Neural crest cell (in vitro differentiated cells): Measurements from ENCODE around the gene OPHN1. TPM values are rescaled to one million over a fixed set of nuclear protein-coding genes. Genes with fewer than 3 reads are reported as not detected.

Source experiments
- DNase-seq: peaks from one replicate; pipeline ENCODE4 v3.0.0; 2021; ENCODE audit warnings: low read depth, mixed read lengths, low spot score
- H3K27ac Mint-ChIP-seq: one replicate; pipeline ENCODE4 v1.8.0; 2021; ENCODE audit warnings: mild to moderate bottlenecking, mixed read lengths; ENCODE audit not compliant: unreplicated experiment
- H3K27me3 Mint-ChIP-seq: 2 replicates; pipeline ENCODE4 v1.8.0; 2021; ENCODE audit warnings: low read depth, mild to moderate bottlenecking, mixed read lengths
- H3K36me3 Mint-ChIP-seq: 2 replicates; pipeline ENCODE4 v1.8.0; 2021; ENCODE audit warnings: low read depth, mild to moderate bottlenecking, mixed read lengths
- H3K4me1 Mint-ChIP-seq: 2 replicates; pipeline ENCODE4 v1.8.0; 2021; ENCODE audit warnings: mixed read lengths
- H3K4me3 Mint-ChIP-seq: one replicate; pipeline ENCODE4 v1.8.0; 2021; ENCODE audit warnings: mild to moderate bottlenecking, mixed read lengths
- H3K9me3 Mint-ChIP-seq: 2 replicates; pipeline ENCODE4 v1.8.0; 2021; ENCODE audit warnings: mixed read lengths
- CTCF ChIP-seq: fragments of 200-600 bp; sonication (generic); conservative IDR thresholded peaks from 2 replicates; pipeline ENCODE4 v1.5.0; 2021; ENCODE audit warnings: antibody characterized with exemption, mild to moderate bottlenecking
- total RNA-seq: library from RNA; stranded (reverse); gene quantifications from 2 replicates; pipeline ENCODE4 v1.2.1, GENCODE V29; 2021

The OPHN1 gene
- total RNA-seq, 1 donor from 2014 or later = 9.4 TPM

- H3K4me1 Mint-ChIP-seq = no peaks in the 10 kb centered on the region
- DNase-seq = no peak
- TF ChIP-seq CTCF = no peak
- no peak overlapping the region for H3K27ac Mint-ChIP-seq
- H3K4me3 Mint-ChIP-seq = no peak overlapping the region
- no peaks in the 10 kb centered on the region for H3K36me3 Mint-ChIP-seq
- H3K27me3 Mint-ChIP-seq = no peaks in the 10 kb centered on the region
- H3K9me3 Mint-ChIP-seq = peaks cover 5% of the 10 kb centered on the region
These were observed 28.9 kb upstream of the OPHN1 start for GRCh38 chrX:68462197-68462596.

GRCh38 chrX:68461576-68461975 lies 28.3 kb upstream of the OPHN1 start:
- H3K27me3 Mint-ChIP-seq = no peaks in the 10 kb centered on the region
- H3K9me3 Mint-ChIP-seq = peaks cover 5% of the 10 kb centered on the region

GRCh38 chrX:68461093-68461492 lies 27.8 kb upstream of the OPHN1 start:
- Mint-ChIP-seq H3K36me3 (no peaks in the 10 kb centered on the region), H3K9me3 (peaks cover 5% of the 10 kb centered on the region), H3K4me1 (no peaks in the 10 kb centered on the region), H3K4me3 (no peak overlapping the region), H3K27ac (no peak overlapping the region), H3K27me3 (no peaks in the 10 kb centered on the region)
- no peak for TF ChIP-seq CTCF
- DNase-seq = no peak

More at GRCh38 chrX:68461576-68461975, 28.3 kb upstream of the OPHN1 start:
- H3K36me3 Mint-ChIP-seq = no peaks in the 10 kb centered on the region
- H3K27ac Mint-ChIP-seq = no peak overlapping the region
- H3K4me1 Mint-ChIP-seq = no peaks in the 10 kb centered on the region
- H3K4me3 Mint-ChIP-seq = no peak overlapping the region
- DNase-seq = no peak
- no peak for TF ChIP-seq CTCF

GRCh38 chrX:68455151-68455510 lies 21.8 kb upstream of the OPHN1 start:
- no peak for TF ChIP-seq CTCF
- Mint-ChIP-seq H3K4me3 (no peak overlapping the region), H3K27me3 (no peaks in the 10 kb centered on the region), H3K27ac (no peak overlapping the region), H3K9me3 (peaks cover 3% of the 10 kb centered on the region), H3K4me1 (no peaks in the 10 kb centered on the region), H3K36me3 (no peaks in the 10 kb centered on the region)
- DNase-seq = no peak

- Mint-ChIP-seq H3K4me3 (no peak overlapping the region), H3K4me1 (no peaks in the 10 kb centered on the region), H3K9me3 (no peaks in the 10 kb centered on the region), H3K27me3 (no peaks in the 10 kb centered on the region), H3K27ac (peak overlapping the region; percentile 12), H3K36me3 (no peaks in the 10 kb centered on the region)
- no peak for DNase-seq
- no peak for TF ChIP-seq CTCF
These were observed 21.3 kb upstream of the OPHN1 start for GRCh38 chrX:68454476-68455150.
